Kidney (tissue), 14 donors: Measurements from ENCODE around the gene ATF7IP. TPM values are rescaled to one million over a fixed set of nuclear protein-coding genes. Genes with fewer than 3 reads are reported as not detected.

Experiments
- DNase-seq, 5 donors: peaks; one replicate each; pipeline ENCODE4 v3.0.0-alpha.2; 2013 to 2020
- FAIRE-seq: peaks from 2 replicates; lab custom pipeline; 2012; peaks lifted over from hg19 to GRCh38; lab: Jason Lieb, UNC
- H3K27ac ChIP-seq, 2 donors: one replicate each; pipeline ENCODE4 v1.7.0; 2013; ENCODE audit warnings: low read depth in 2 of 2, low read length in 2 of 2, inconsistent platforms in 1 of 2
- H3K27me3 ChIP-seq: one replicate; pipeline ENCODE4 v1.7.1; 2013; ENCODE audit warnings: low read length, inconsistent platforms; ENCODE audit not compliant: control insufficient read depth, insufficient read depth
- H3K36me3 ChIP-seq, 3 donors: one replicate each; pipeline versions ENCODE4 v1.7.0 to v1.7.1; 2013; ENCODE audit warnings: low read length in 3 of 3, control low read depth in 1 of 3, inconsistent platforms in 1 of 3; ENCODE audit not compliant: insufficient read depth in 3 of 3, control insufficient read depth in 2 of 3
- H3K4me1 ChIP-seq, 3 donors: one replicate each; pipeline versions ENCODE4 v1.7.0 to v1.7.1; 2013; ENCODE audit warnings: low read length in 3 of 3, inconsistent platforms in 1 of 3, low read depth in 1 of 3; ENCODE audit not compliant: control insufficient read depth in 2 of 3, insufficient read depth in 2 of 3
- H3K4me3 ChIP-seq, 3 donors: one replicate each; pipeline versions ENCODE4 v1.7.0 to v1.8.1; 2013; ENCODE audit warnings: low read length in 3 of 3, control low read depth in 1 of 3, inconsistent platforms in 1 of 3
- H3K9ac ChIP-seq, 3 donors: one replicate each; pipeline versions ENCODE4 v1.7.0 to v1.7.1; 2013; ENCODE audit warnings: low read length in 3 of 3, control low read depth in 1 of 3, inconsistent platforms in 1 of 3
- H3K9me3 ChIP-seq, 3 donors: one replicate each; pipeline versions ENCODE4 v1.7.0 to v1.7.1; 2013; ENCODE audit warnings: low read length in 3 of 3, control low read depth in 1 of 3, inconsistent platforms in 1 of 3; ENCODE audit not compliant: control insufficient read depth in 2 of 3, insufficient read depth in 1 of 3
- intact Hi-C: fragments of 100-400 bp; cut with DNase I; formaldehyde crosslinking; loops from one replicate; pipeline ENCODE4 v1.11.1; 2022
- polyA plus RNA-seq: library from polyadenylated mRNA; stranded (reverse); fragments of 350-450 nt; fragmentation: Illumina TruSeq; extraction: RNeasy Lipid Tissue Mini Kit (QIAGEN cat#74804); gene quantifications from one replicate; pipeline ENCODE4 v1.2.3, GENCODE V29; 2014; ENCODE audit warnings: low read depth, low replicate concordance; ENCODE audit not compliant: insufficient read depth
- total RNA-seq: library from RNA; stranded (reverse); fragmentation: NEBNext Ultra II Directional; extraction: Animal tissue kit (Norgen Biotek cat#: 25700); gene quantifications from one replicate; pipeline ENCODE4 v1.2.1, GENCODE V29; 2021
- TF ChIP-seq, protein P1 (sequence below): IDR thresholded peaks from 3 replicates; pipeline ENCODE4 v1.5.1; 2012; ENCODE audit warnings: mild to moderate bottlenecking, moderate library complexity, borderline replicate concordance; ENCODE audit not compliant: insufficient read depth; ENCODE audit errors: extremely low read depth
- donor health status: control.
- donor health status: control.
- donor health status: control.
- donor health status: control.
- donor health status: control.
- donor health status: DM: yes; HTN: yes; CAD: no.
- donor health status: Normal renal cell carcinoma (clear cell type).

The ATF7IP gene
- total and polyA plus RNA-seq, 2 donors from 2014 or later = 6.3 to 97.1 TPM

DNA sequence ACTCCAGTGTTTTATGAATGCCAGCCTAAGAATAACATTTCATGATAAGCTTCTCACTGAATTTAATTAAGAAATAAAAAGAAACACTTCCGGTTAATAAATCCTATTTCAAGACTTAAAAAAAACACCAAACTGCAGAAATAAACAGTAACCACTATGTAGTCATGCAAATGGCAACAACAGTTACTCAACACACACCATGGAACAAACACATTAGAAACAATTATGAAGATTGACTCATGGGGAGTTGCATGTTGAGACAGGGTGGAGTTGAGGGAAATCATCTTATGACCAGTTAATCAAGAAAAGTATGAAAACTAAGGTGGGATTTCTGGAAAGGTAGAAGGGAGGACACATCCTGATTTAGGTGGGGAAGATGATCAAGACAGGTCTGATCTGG lies 149.5 kb downstream of the ATF7IP start:
- H3K4me3 ChIP-seq = no peak overlapping the region
- FAIRE-seq = no peak
- intact Hi-C loops = no loop called here

DNA sequence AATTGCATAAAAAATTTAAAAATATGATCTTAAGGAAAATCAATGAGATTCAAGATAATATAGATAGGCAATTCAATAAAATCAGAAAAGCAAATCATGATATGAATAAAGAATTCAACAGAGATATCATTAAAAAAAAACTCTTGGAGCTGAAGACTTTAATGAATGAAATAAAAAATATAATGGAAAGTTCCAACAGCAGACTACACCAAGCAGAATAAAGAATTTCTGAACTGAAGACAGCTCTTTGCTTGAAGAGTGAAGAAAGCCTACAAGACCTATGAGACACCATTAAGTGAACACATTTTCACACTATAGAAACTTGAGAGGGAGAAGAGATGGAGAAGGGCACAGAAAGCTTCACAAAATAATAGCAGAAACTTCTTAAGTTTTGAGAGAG lies 156.3 kb downstream of the ATF7IP start:
- Histone ChIP-seq H3K27ac (no peak overlapping the region), H3K9me3 (peaks cover 0 to 20% (median 0%) of the 10 kb centered on the region in 3 donors), H3K9ac (no peak overlapping the region), H3K4me1 (no peaks in the 10 kb centered on the region), H3K27me3 (no peaks in the 10 kb centered on the region), H3K36me3 (no peaks in the 10 kb centered on the region), H3K4me3 (no peak overlapping the region)
- TF ChIP-seq, protein P1, sequence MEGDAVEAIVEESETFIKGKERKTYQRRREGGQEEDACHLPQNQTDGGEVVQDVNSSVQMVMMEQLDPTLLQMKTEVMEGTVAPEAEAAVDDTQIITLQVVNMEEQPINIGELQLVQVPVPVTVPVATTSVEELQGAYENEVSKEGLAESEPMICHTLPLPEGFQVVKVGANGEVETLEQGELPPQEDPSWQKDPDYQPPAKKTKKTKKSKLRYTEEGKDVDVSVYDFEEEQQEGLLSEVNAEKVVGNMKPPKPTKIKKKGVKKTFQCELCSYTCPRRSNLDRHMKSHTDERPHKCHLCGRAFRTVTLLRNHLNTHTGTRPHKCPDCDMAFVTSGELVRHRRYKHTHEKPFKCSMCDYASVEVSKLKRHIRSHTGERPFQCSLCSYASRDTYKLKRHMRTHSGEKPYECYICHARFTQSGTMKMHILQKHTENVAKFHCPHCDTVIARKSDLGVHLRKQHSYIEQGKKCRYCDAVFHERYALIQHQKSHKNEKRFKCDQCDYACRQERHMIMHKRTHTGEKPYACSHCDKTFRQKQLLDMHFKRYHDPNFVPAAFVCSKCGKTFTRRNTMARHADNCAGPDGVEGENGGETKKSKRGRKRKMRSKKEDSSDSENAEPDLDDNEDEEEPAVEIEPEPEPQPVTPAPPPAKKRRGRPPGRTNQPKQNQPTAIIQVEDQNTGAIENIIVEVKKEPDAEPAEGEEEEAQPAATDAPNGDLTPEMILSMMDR = no peak
- intact Hi-C loops = no loop called here
- FAIRE-seq (no peak), DNase-seq (no peak)

More for the DNA sequence above, 149.5 kb downstream of the ATF7IP start:
- Histone ChIP-seq H3K27ac (no peak overlapping the region), H3K36me3 (peaks cover 0 to 3% (median 0%) of the 10 kb centered on the region in 3 donors), H3K4me1 (no peaks in the 10 kb centered on the region), H3K9ac (no peak overlapping the region), H3K9me3 (no peaks in the 10 kb centered on the region), H3K27me3 (no peaks in the 10 kb centered on the region)
- TF ChIP-seq, protein P1 = no peak
- DNase-seq = no peak

DNA sequence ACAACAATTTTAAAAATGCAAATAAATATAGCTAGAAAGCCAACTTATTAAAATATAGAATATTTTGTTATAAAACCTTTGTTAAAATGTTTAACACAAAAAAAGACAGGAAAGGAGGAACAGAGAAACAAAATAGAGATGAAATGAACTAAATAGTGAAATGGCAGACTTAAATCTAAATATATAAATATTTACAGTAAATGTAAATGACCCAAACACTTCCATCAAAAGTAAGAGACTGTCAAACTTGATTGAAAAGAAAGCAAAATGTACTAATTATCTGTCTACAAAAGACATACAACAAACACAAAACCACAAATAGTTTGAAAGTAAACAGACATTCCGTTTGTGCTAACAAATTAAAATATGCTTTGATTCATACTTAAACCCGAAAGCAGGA lies 160.5 kb downstream of the ATF7IP start:
- H3K9me3 ChIP-seq = peaks cover 0 to 15% (median 0%) of the 10 kb centered on the region in 3 donors
- H3K4me1 ChIP-seq = no peaks in the 10 kb centered on the region
- H3K27me3 ChIP-seq = no peaks in the 10 kb centered on the region
- no peak overlapping the region for H3K9ac ChIP-seq
- H3K4me3 ChIP-seq = no peak overlapping the region
- no peak overlapping the region for H3K27ac ChIP-seq
- H3K36me3 ChIP-seq = no peaks in the 10 kb centered on the region
- no peak for DNase-seq
- intact Hi-C loops = no loop called here
- TF ChIP-seq, protein P1 = no peak
- FAIRE-seq = no peak

GRCh38 chr12:14532152-14532551 lies 166.7 kb downstream of the ATF7IP start:
- TF ChIP-seq, protein P1 = no peak
- FAIRE-seq (no peak), DNase-seq (no peak)
- H3K4me1 ChIP-seq = no peaks in the 10 kb centered on the region
- H3K9ac ChIP-seq = no peak overlapping the region
- no peak overlapping the region for H3K4me3 ChIP-seq
- H3K27ac ChIP-seq = no peak overlapping the region
- H3K9me3 ChIP-seq = no peaks in the 10 kb centered on the region
- peaks cover 0 to 2% (median 0%) of the 10 kb centered on the region in 3 donors for H3K36me3 ChIP-seq
- H3K27me3 ChIP-seq = no peaks in the 10 kb centered on the region
- intact Hi-C loops = no loop called here
